Caco-2 (cell line): Measurements from ENCODE around the gene IFI16. TPM values are rescaled to one million over a fixed set of nuclear protein-coding genes. Genes with fewer than 3 reads are reported as not detected.

Source experiments
- BruUV-seq: library from RNA; stranded (reverse); fragments of 400-500 nt; replicated peaks from 2 replicates; lab custom pipeline; 2021; lab: Mats Ljungman, UMichigan
- CTCF ChIA-PET: fragments of 300-600 bp; sonication (Branson Sonifier 250); formaldehyde crosslinking; loops from one replicate; lab custom pipeline; 2022; ENCODE audit warnings: antibody characterized with exemption; lab: Charles Lee
- POLR2A ChIA-PET: fragments of 300-600 bp; sonication (Branson Sonifier 250); formaldehyde crosslinking; loops from one replicate; lab custom pipeline; 2022; ENCODE audit warnings: antibody characterized with exemption; lab: Charles Lee
- DNase-seq, 2 experiments: peaks; one replicate each; pipeline versions ENCODE4 v3.0.0 to v3.0.0-alpha.2; 2020 to 2022
- H3K27me3 ChIP-seq: replicated peaks from 2 replicates; pipeline ENCODE4 v1.6.0; 2011; ENCODE audit warnings: low read length; ENCODE audit not compliant: control insufficient read depth, insufficient read depth
- H3K36me3 ChIP-seq: 2 replicates; pipeline ENCODE4 v1.5.1; 2011; ENCODE audit warnings: low read length; ENCODE audit not compliant: control insufficient read depth, insufficient read depth
- H3K4me1 ChIP-seq: fragments of 250-450 bp; sonication (Bioruptor Pico); 2 replicates; pipeline ENCODE4 v1.5.1; 2020; ENCODE audit warnings: mild to moderate bottlenecking
- H3K4me3 ChIP-seq: 2 replicates; pipeline ENCODE4 v1.5.1; 2011; ENCODE audit warnings: low read depth, mild to moderate bottlenecking, control low read depth, low read length
- H3K9me3 ChIP-seq: fragments of 250-450 bp; sonication (Bioruptor Pico); 2 replicates; pipeline ENCODE4 v1.5.1; 2020; ENCODE audit warnings: mild to moderate bottlenecking, moderate library complexity
- H3K27ac Mint-ChIP-seq: one replicate; pipeline ENCODE4 v1.8.0; 2022; ENCODE audit warnings: mixed read lengths; ENCODE audit not compliant: unreplicated experiment
- H3K27me3 Mint-ChIP-seq: one replicate; pipeline ENCODE4 v1.8.0; 2022; ENCODE audit warnings: mixed read lengths; ENCODE audit not compliant: insufficient read depth, unreplicated experiment
- H3K36me3 Mint-ChIP-seq: one replicate; pipeline ENCODE4 v1.8.0; 2022; ENCODE audit warnings: mild to moderate bottlenecking, mixed read lengths; ENCODE audit not compliant: insufficient read depth, unreplicated experiment
- H3K4me1 Mint-ChIP-seq: one replicate; pipeline ENCODE4 v1.8.0; 2022; ENCODE audit warnings: low read depth, mixed read lengths; ENCODE audit not compliant: unreplicated experiment
- H3K4me3 Mint-ChIP-seq: one replicate; pipeline ENCODE4 v1.8.0; 2022; ENCODE audit warnings: mild to moderate bottlenecking, moderate library complexity, mixed read lengths; ENCODE audit not compliant: unreplicated experiment
- H3K9me3 Mint-ChIP-seq: one replicate; pipeline ENCODE4 v1.8.0; 2022; ENCODE audit warnings: mixed read lengths; ENCODE audit not compliant: unreplicated experiment
- CTCF ChIP-seq, 2 experiments: fragments of 200-600 bp in 1 of 2; IDR thresholded peaks; 1 replicate in 1 of 2; 2 replicates in 1 of 2; pipeline versions ENCODE4 v1.5.1 to v1.8.0; 2011 to 2022; ENCODE audit warnings: antibody characterized with exemption in 1 of 2, control low read depth in 1 of 2, inconsistent platforms in 1 of 2, low read depth in 1 of 2, low read length in 1 of 2, mild to moderate bottlenecking in 1 of 2, moderate library complexity in 1 of 2; ENCODE audit not compliant: insufficient read depth in 1 of 2, severe bottlenecking in 1 of 2, unreplicated experiment in 1 of 2
- intact Hi-C: fragments of 100-400 bp; cut with micrococcal nuclease; formaldehyde crosslinking; loops from one replicate; pipeline ENCODE4 v1.10.0; 2022; ENCODE audit not compliant: unreplicated experiment
- total RNA-seq: library from RNA; stranded (reverse); gene quantifications from 2 replicates; pipeline ENCODE4 v1.2.3, GENCODE V29; 2022

The IFI16 gene
- total RNA-seq, 1 experiment from 2014 or later = not detected

- H3K27ac Mint-ChIP-seq = no peak overlapping the region
Observed at GRCh38 chr1:159007726-159008125, 2.0 kb upstream of the IFI16 start.

GRCh38 chr1:159008744-159009188 is 941 bp upstream of the IFI16 start:
- Histone ChIP-seq H3K27me3 (no peaks in the 10 kb centered on the region), H3K9me3 (no peaks in the 10 kb centered on the region), H3K4me3 (no peak overlapping the region), H3K4me1 (no peaks in the 10 kb centered on the region), H3K36me3 (no peaks in the 10 kb centered on the region)
- no peaks in the 10 kb centered on the region for H3K9me3 Mint-ChIP-seq
- no TSS peak for BruUV-seq
- no peak for DNase-seq
- POLR2A ChIA-PET = no interaction called here
- CTCF ChIA-PET = no interaction called here
- H3K4me1 Mint-ChIP-seq = no peaks in the 10 kb centered on the region
- no peak for TF ChIP-seq CTCF (IDR thresholded peaks at IDR 0.05; ENCODE audit: insufficient read depth in 1 of 2, low read depth in 1 of 2, low read length in 1 of 2, severe bottlenecking in 1 of 2, unreplicated experiment in 1 of 2)
- H3K36me3 Mint-ChIP-seq = no peaks in the 10 kb centered on the region
- H3K27ac Mint-ChIP-seq = no peak overlapping the region
- H3K4me3 Mint-ChIP-seq = no peak overlapping the region
- H3K27me3 Mint-ChIP-seq = peaks cover 3% of the 10 kb centered on the region
- intact Hi-C loops = no loop called here

More at GRCh38 chr1:159007726-159008125, 2.0 kb upstream of the IFI16 start:
- Mint-ChIP-seq H3K4me3 (no peak overlapping the region), H3K9me3 (no peaks in the 10 kb centered on the region), H3K36me3 (no peaks in the 10 kb centered on the region), H3K27me3 (peaks cover 3% of the 10 kb centered on the region), H3K4me1 (no peaks in the 10 kb centered on the region)
- no peaks in the 10 kb centered on the region for H3K4me1 ChIP-seq
- H3K4me3 ChIP-seq = no peak overlapping the region
- no peaks in the 10 kb centered on the region for H3K36me3 ChIP-seq
- intact Hi-C loops = no loop called here
- DNase-seq = no peak
- no TSS peak for BruUV-seq
- no peak for TF ChIP-seq CTCF (IDR thresholded peaks at IDR 0.05; ENCODE audit: insufficient read depth in 1 of 2, low read depth in 1 of 2, low read length in 1 of 2, severe bottlenecking in 1 of 2, unreplicated experiment in 1 of 2)
- H3K27me3 ChIP-seq = no peaks in the 10 kb centered on the region
- no peaks in the 10 kb centered on the region for H3K9me3 ChIP-seq
- CTCF ChIA-PET = no interaction called here
- POLR2A ChIA-PET = no interaction called here

- H3K4me1 Mint-ChIP-seq = no peaks in the 10 kb centered on the region
- H3K36me3 Mint-ChIP-seq = no peaks in the 10 kb centered on the region
- no peaks in the 10 kb centered on the region for H3K9me3 Mint-ChIP-seq
- CTCF ChIA-PET = no interaction called here
- H3K27ac Mint-ChIP-seq = no peak overlapping the region
- intact Hi-C loops = no loop called here
- no peaks in the 10 kb centered on the region for H3K27me3 ChIP-seq
- BruUV-seq = no TSS peak
- peaks cover 3% of the 10 kb centered on the region for H3K27me3 Mint-ChIP-seq
- no peak for TF ChIP-seq CTCF (IDR thresholded peaks at IDR 0.05; ENCODE audit: insufficient read depth in 1 of 2, low read depth in 1 of 2, low read length in 1 of 2, severe bottlenecking in 1 of 2, unreplicated experiment in 1 of 2)
- H3K4me3 ChIP-seq = no peak overlapping the region
- H3K4me3 Mint-ChIP-seq = no peak overlapping the region
- no peaks in the 10 kb centered on the region for H3K36me3 ChIP-seq
- no peaks in the 10 kb centered on the region for H3K9me3 ChIP-seq
- POLR2A ChIA-PET = no interaction called here
- no peaks in the 10 kb centered on the region for H3K4me1 ChIP-seq
- DNase-seq = no peak
Observed at GRCh38 chr1:159009287-159009686, 420 bp upstream of the IFI16 start.
